K562 (cell line): ENCODE data around the gene ZBTB47. TPM values are rescaled to one million over a fixed set of nuclear protein-coding genes. Genes with fewer than 3 reads are reported as not detected.

Experiments
- BRCA1 ChIP-seq, 2 experiments: fragments of 450-650 bp in 1 of 2; sonication (generic) in 1 of 2; formaldehyde crosslinking in 1 of 2; IDR thresholded peaks; 2 replicates each; pipeline versions ENCODE4 v1.5.0 to v1.6.1; 2017 to 2020; ENCODE audit warnings: mild to moderate bottlenecking in 1 of 2, missing genetic modification reagents in 1 of 2
- CBFB ChIP-seq: sonication (generic); formaldehyde crosslinking; IDR thresholded peaks from 2 replicates; pipeline ENCODE4 v1.4.0; 2020; ENCODE audit warnings: mild to moderate bottlenecking, missing genetic modification reagents
- DNMT1 ChIP-seq: fragments of 450-650 bp; IDR thresholded peaks from 2 replicates; pipeline ENCODE4 v1.6.1; 2016; ENCODE audit warnings: antibody characterized with exemption, mild to moderate bottlenecking
- EZH2 ChIP-seq: IDR thresholded peaks from 2 replicates; pipeline ENCODE4 v1.6.1; 2012; ENCODE audit warnings: low read depth, mild to moderate bottlenecking, inconsistent platforms, low read length, borderline replicate concordance
- FOXJ2 ChIP-seq: fragments of 200-800 bp; sonication (Bioruptor generic); IDR thresholded peaks from 2 replicates; pipeline ENCODE4 v1.6.1; 2016; ENCODE audit warnings: missing genetic modification characterization, missing compliant biosample characterization
- HDGF ChIP-seq: fragments of 450-650 bp; IDR thresholded peaks from 2 replicates; pipeline ENCODE4 v1.6.1; 2016
- NONO ChIP-seq, 2 experiments: fragments of 200-400 bp in 1 of 2; fragments of 450-650 bp in 1 of 2; formaldehyde crosslinking in 1 of 2; IDR thresholded peaks; 2 replicates each; pipeline ENCODE4 v1.6.1; 2017; ENCODE audit warnings: low read depth in 2 of 2, mild to moderate bottlenecking in 2 of 2, moderate library complexity in 2 of 2, low read length in 1 of 2
- SMAD4 ChIP-seq: fragments of 250-450 bp; sonication (Bioruptor Pico); conservative IDR thresholded peaks from 2 replicates; pipeline ENCODE4 v1.8.0; 2021; ENCODE audit warnings: inconsistent platforms, mild to moderate bottlenecking, moderate library complexity
- TAF15 ChIP-seq: fragments of 200-400 bp; formaldehyde crosslinking; IDR thresholded peaks from 2 replicates; pipeline ENCODE4 v1.6.1; 2017; ENCODE audit warnings: mild to moderate bottlenecking, low read depth, low read length, moderate library complexity
- TGIF2 ChIP-seq: sonication (generic); formaldehyde crosslinking; IDR thresholded peaks from 2 replicates; pipeline ENCODE4 v1.8.1; 2022; ENCODE audit warnings: mild to moderate bottlenecking, missing genetic modification reagents, moderate library complexity
- ZNF57 ChIP-seq: fragments of 450-650 bp; formaldehyde crosslinking; IDR thresholded peaks from 2 replicates; pipeline ENCODE4 v1.4.0; 2020; ENCODE audit warnings: mild to moderate bottlenecking, moderate library complexity
- ZNF699 ChIP-seq: fragments of 250-450 bp; sonication (Bioruptor Pico); IDR thresholded peaks from 2 replicates; pipeline ENCODE4 v1.8.0; 2021; ENCODE audit warnings: mild to moderate bottlenecking, moderate library complexity; ENCODE audit not compliant: insufficient replicate concordance
- polyA plus RNA-seq, 8 experiments: library from polyadenylated mRNA; depleted of rRNA in 4 of 8; stranded (reverse) in 5 of 8; unstranded in 3 of 8; fragments of >200 nt; fragmentation: Nextera tagmentation in 2 of 8; fragmentation: Illumina TruSeq in 1 of 8; extraction: Ambion mirVana in 2 of 8; extraction: Trizol in 1 of 8; gene quantifications; 2 replicates each; pipeline versions ENCODE4 v1.2.1 to v1.2.3, GENCODE V29; 2011 to 2014; ENCODE audit warnings: inconsistent platforms in 1 of 8, missing spikeins in 1 of 8
- total RNA-seq, 7 experiments: library from RNA; depleted of rRNA in 6 of 7; stranded (reverse); fragments of >200 nt in 6 of 7; fragmentation: Illumina TruSeq in 2 of 7; extraction: Trizol in 2 of 7; gene quantifications; 2 replicates each; pipeline versions ENCODE4 v1.2.1 to v1.2.3, GENCODE V29; 2011 to 2021; ENCODE audit warnings: low replicate concordance in 1 of 7
- TF ChIP-seq, protein P1 (sequence below): fragments of 250-450 bp; sonication (Bioruptor Pico); IDR thresholded peaks from 2 replicates; pipeline ENCODE4 v1.6.1; 2021; ENCODE audit warnings: mild to moderate bottlenecking
- TF ChIP-seq, protein P2 (sequence below), 2 experiments: fragments of 450-650 bp; conservative IDR thresholded peaks; 2 replicates each; pipeline ENCODE4 v1.6.1; 2017; ENCODE audit warnings: mild to moderate bottlenecking in 2 of 2, moderate library complexity in 2 of 2
- TF ChIP-seq, protein P3 (sequence below): fragments of 200-800 bp; sonication (Bioruptor generic); IDR thresholded peaks from 2 replicates; pipeline ENCODE4 v1.6.1; 2016; ENCODE audit warnings: missing genetic modification characterization, missing compliant biosample characterization
- TF ChIP-seq, protein P4 (sequence below): fragments of 200-800 bp; sonication (Bioruptor generic); IDR thresholded peaks from 2 replicates; pipeline ENCODE4 v1.6.1; 2017; ENCODE audit warnings: missing genetic modification characterization, missing compliant biosample characterization

ZBTB47 gene
- total and polyA plus RNA-seq, 9 of the 15 experiments (the other 6 are each of a cell fraction or from before 2014, with no cell fraction given): 0.11 to 4.6 (median 1.7) TPM; not detected in 1

DNA sequence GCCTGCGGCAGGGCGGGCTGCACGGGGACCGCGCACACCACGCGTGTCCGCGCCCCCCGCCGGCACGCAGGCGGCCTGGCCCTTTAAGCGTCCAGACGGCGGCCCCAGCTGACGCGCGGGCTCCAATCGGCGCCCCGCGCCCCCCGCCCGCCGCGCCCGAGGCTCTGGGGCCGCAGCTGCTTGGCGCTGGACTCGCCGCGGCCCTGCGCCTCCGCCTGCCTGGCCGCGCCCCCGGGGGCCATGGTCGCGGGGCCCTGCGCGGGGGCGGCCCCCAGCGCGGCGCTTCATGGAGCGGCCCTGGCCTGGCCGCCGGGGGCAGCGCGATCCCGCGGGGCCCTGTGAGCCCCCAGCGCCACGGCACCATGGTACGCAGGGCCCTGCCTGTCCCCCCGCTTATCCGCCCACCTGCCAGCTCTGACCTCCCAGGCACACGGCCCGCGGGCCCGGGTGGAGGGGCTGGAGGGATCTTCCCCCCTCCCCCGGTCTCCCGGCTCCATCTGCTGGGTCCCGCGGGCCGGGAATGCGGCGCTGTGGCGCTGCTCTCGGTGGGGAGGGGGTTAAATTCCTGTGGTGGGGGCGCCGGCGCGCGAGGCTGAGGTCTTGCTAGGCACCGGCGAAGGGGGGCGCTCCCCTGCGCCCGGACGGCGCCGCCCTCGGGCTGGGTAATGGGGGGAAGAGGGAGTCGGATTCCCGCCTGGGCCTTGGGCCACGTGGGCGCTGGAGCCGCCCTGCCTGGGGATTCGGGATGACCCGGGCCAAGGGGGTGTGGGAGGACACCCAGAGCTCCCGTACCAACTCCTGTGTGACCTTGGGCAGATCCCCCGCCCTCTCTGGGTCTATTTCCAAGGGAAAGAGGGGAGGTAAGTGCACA is 1.1 kb downstream of the ZBTB47 start (continued):
- TF ChIP-seq SMAD4 (CRISPR knock-in tag) (peak; percentile 75; the same call in 1 of the 2 replicates), FOXJ2 (tag) (no peak), TGIF2 (CRISPR knock-in tag) (no peak), CBFB (CRISPR knock-in tag) (0 out of 2 replicates have a peak, but pooled peaks have one; percentile 59), ZNF57 (CRISPR knock-in tag) (no peak), BRCA1 (IDR thresholded peaks at IDR 0.05) (no peak), BRCA1 (CRISPR knock-in tag; IDR thresholded peaks at IDR 0.05) (no peak), NONO (IDR thresholded peaks at IDR 0.05; ENCODE audit: low read depth in 2 of 2, low read length in 1 of 2) (peak in 1 of 2 experiments; percentile 75; a peak in 2 of 4 replicates), EZH2 (no peak), HDGF (no peak), DNMT1 (no peak), ZNF699 (CRISPR knock-in tag) (no peak), TAF15 (no peak)
- TF ChIP-seq, protein P1, sequence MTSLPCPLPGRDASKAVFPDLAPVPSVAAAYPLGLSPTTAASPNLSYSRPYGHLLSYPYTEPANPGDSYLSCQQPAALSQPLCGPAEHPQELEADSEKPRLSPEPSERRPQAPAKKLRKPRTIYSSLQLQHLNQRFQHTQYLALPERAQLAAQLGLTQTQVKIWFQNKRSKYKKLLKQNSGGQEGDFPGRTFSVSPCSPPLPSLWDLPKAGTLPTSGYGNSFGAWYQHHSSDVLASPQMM: no peak
- TF ChIP-seq, protein P2, sequence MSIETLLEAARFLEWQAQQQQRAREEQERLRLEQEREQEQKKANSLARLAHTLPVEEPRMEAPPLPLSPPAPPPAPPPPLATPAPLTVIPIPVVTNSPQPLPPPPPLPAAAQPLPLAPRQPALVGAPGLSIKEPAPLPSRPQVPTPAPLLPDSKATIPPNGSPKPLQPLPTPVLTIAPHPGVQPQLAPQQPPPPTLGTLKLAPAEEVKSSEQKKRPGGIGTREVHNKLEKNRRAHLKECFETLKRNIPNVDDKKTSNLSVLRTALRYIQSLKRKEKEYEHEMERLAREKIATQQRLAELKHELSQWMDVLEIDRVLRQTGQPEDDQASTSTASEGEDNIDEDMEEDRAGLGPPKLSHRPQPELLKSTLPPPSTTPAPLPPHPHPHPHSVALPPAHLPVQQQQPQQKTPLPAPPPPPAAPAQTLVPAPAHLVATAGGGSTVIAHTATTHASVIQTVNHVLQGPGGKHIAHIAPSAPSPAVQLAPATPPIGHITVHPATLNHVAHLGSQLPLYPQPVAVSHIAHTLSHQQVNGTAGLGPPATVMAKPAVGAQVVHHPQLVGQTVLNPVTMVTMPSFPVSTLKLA (conservative IDR thresholded peaks at IDR 0.05): peak in 1 of 2 experiments; percentile 70; a peak in 3 of 4 replicates
- TF ChIP-seq, protein P3, sequence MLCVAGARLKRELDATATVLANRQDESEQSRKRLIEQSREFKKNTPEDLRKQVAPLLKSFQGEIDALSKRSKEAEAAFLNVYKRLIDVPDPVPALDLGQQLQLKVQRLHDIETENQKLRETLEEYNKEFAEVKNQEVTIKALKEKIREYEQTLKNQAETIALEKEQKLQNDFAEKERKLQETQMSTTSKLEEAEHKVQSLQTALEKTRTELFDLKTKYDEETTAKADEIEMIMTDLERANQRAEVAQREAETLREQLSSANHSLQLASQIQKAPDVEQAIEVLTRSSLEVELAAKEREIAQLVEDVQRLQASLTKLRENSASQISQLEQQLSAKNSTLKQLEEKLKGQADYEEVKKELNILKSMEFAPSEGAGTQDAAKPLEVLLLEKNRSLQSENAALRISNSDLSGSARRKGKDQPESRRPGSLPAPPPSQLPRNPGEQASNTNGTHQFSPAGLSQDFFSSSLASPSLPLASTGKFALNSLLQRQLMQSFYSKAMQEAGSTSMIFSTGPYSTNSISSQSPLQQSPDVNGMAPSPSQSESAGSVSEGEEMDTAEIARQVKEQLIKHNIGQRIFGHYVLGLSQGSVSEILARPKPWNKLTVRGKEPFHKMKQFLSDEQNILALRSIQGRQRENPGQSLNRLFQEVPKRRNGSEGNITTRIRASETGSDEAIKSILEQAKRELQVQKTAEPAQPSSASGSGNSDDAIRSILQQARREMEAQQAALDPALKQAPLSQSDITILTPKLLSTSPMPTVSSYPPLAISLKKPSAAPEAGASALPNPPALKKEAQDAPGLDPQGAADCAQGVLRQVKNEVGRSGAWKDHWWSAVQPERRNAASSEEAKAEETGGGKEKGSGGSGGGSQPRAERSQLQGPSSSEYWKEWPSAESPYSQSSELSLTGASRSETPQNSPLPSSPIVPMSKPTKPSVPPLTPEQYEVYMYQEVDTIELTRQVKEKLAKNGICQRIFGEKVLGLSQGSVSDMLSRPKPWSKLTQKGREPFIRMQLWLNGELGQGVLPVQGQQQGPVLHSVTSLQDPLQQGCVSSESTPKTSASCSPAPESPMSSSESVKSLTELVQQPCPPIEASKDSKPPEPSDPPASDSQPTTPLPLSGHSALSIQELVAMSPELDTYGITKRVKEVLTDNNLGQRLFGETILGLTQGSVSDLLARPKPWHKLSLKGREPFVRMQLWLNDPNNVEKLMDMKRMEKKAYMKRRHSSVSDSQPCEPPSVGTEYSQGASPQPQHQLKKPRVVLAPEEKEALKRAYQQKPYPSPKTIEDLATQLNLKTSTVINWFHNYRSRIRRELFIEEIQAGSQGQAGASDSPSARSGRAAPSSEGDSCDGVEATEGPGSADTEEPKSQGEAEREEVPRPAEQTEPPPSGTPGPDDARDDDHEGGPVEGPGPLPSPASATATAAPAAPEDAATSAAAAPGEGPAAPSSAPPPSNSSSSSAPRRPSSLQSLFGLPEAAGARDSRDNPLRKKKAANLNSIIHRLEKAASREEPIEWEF (CRISPR knock-in tag): no peak
- TF ChIP-seq, protein P4, sequence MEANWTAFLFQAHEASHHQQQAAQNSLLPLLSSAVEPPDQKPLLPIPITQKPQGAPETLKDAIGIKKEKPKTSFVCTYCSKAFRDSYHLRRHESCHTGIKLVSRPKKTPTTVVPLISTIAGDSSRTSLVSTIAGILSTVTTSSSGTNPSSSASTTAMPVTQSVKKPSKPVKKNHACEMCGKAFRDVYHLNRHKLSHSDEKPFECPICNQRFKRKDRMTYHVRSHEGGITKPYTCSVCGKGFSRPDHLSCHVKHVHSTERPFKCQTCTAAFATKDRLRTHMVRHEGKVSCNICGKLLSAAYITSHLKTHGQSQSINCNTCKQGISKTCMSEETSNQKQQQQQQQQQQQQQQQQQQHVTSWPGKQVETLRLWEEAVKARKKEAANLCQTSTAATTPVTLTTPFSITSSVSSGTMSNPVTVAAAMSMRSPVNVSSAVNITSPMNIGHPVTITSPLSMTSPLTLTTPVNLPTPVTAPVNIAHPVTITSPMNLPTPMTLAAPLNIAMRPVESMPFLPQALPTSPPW (CRISPR knock-in tag): peak; percentile 83
